PC-3 (cell line): ENCODE measurements around the gene ACP6. TPM values are rescaled to one million over a fixed set of nuclear protein-coding genes. Genes with fewer than 3 reads are reported as not detected.

Experiments
- ATAC-seq: fragments of 200-7000 bp; cut with Tn5 transposase; 2 replicates; pipeline ENCODE4 v1.9.1; 2020; ENCODE audit warnings: mild to moderate bottlenecking, moderate library complexity
- BruUV-seq: library from RNA; stranded (reverse); fragments of 400-500 nt; replicated peaks from 2 replicates; lab custom pipeline; 2021; lab: Mats Ljungman, UMichigan
- CTCF ChIA-PET: fragments of 300-600 bp; sonication (Branson Sonifier 250); formaldehyde crosslinking; loops from one replicate; lab custom pipeline; 2022; ENCODE audit warnings: antibody characterized with exemption; lab: Charles Lee
- POLR2A ChIA-PET: fragments of 300-600 bp; sonication (Branson Sonifier 250); formaldehyde crosslinking; loops from one replicate; lab custom pipeline; 2022; ENCODE audit warnings: antibody characterized with exemption; ENCODE audit not compliant: unreplicated experiment; lab: Charles Lee
- DNase-seq: peaks from one replicate; pipeline ENCODE4 v3.0.0-alpha.2; 2015
- H2AFZ ChIP-seq: fragments of 300-600 bp; sonication (generic); 2 replicates; pipeline ENCODE4 v1.6.0; 2016; ENCODE audit warnings: antibody characterized with exemption, low read length
- H3F3A ChIP-seq: fragments of 300-600 bp; sonication (generic); one replicate; pipeline ENCODE4 v1.6.0; 2017; ENCODE audit warnings: antibody characterized with exemption, low read length, control low read depth, mild to moderate bottlenecking; ENCODE audit not compliant: unreplicated experiment
- H3K27ac ChIP-seq: fragments of 300-600 bp; sonication (generic); 2 replicates; pipeline ENCODE4 v1.5.1; 2016; ENCODE audit warnings: mild to moderate bottlenecking, low read length
- H3K27me3 ChIP-seq: fragments of 300-600 bp; sonication (generic); 2 replicates; pipeline ENCODE4 v1.6.1; 2016; ENCODE audit warnings: low read length, mixed read lengths
- H3K36me3 ChIP-seq: fragments of 300-600 bp; sonication (generic); 2 replicates; pipeline ENCODE4 v1.6.1; 2016; ENCODE audit warnings: low read depth, mixed run types, low read length, mixed read lengths
- H3K4me1 ChIP-seq: fragments of 300-600 bp; sonication (generic); 2 replicates; pipeline ENCODE4 v1.5.1; 2016; ENCODE audit warnings: low read length; ENCODE audit not compliant: insufficient read depth
- H3K4me2 ChIP-seq: fragments of 300-600 bp; sonication (generic); 2 replicates; pipeline ENCODE4 v1.6.0; 2016; ENCODE audit warnings: low read length
- H3K4me3 ChIP-seq: fragments of 300-600 bp; sonication (generic); 2 replicates; pipeline ENCODE4 v1.5.1; 2016; ENCODE audit warnings: mild to moderate bottlenecking, low read length, mixed read lengths
- H3K79me2 ChIP-seq: fragments of 300-600 bp; sonication (generic); 2 replicates; pipeline ENCODE4 v1.6.1; 2017; ENCODE audit warnings: low read length, mixed read lengths
- H3K9ac ChIP-seq: fragments of 300-600 bp; sonication (generic); 2 replicates; pipeline ENCODE4 v1.6.0; 2016; ENCODE audit warnings: mild to moderate bottlenecking, low read length
- H3K9me2 ChIP-seq: fragments of 300-600 bp; sonication (generic); replicated peaks from 2 replicates; pipeline ENCODE4 v1.6.1; 2016; ENCODE audit warnings: mixed run types, low read length, mixed read lengths
- H3K9me3 ChIP-seq: fragments of 300-600 bp; sonication (generic); 2 replicates; pipeline ENCODE4 v1.6.1; 2016; ENCODE audit warnings: low read length, mixed read lengths
- H4K20me1 ChIP-seq: fragments of 300-600 bp; sonication (generic); 2 replicates; pipeline ENCODE4 v1.6.1; 2016; ENCODE audit warnings: low read length, mixed read lengths
- CTCF ChIP-seq: fragments of 300-600 bp; sonication (generic); conservative IDR thresholded peaks from 2 replicates; pipeline ENCODE4 v1.5.1; 2017; ENCODE audit warnings: antibody characterized with exemption, low read depth, mild to moderate bottlenecking, low read length
- EZH2 ChIP-seq: fragments of 300-600 bp; sonication (generic); IDR thresholded peaks from one replicate; pipeline ENCODE4 v1.6.1; 2017; ENCODE audit warnings: antibody characterized with exemption, mild to moderate bottlenecking, low read length; ENCODE audit not compliant: unreplicated experiment
- EZH2phosphoT487 ChIP-seq: fragments of 300-600 bp; sonication (generic); IDR thresholded peaks from 2 replicates; pipeline ENCODE4 v1.6.1; 2018; ENCODE audit warnings: mild to moderate bottlenecking, antibody characterized with exemption, low read length, borderline replicate concordance
- intact Hi-C: fragments of 100-400 bp; cut with micrococcal nuclease; formaldehyde crosslinking; loops from 2 replicates; pipeline ENCODE4 v1.9.0; 2023
- total RNA-seq: library from RNA; depleted of rRNA; stranded (reverse); fragments of >200 nt; gene quantifications from 2 replicates; pipeline ENCODE4 v1.2.3, GENCODE V29; 2014

ACP6 gene
- total RNA-seq, 1 experiment from 2014 or later = 51.2 TPM

- intact Hi-C loops = no loop called here
- no peak for ATAC-seq
Measured at GRCh38 chr1:147647796-147648633, 22.3 kb downstream of the ACP6 start.

GRCh38 chr1:147643974-147644373, 26.4 kb downstream of the ACP6 start:
- no peaks in the 10 kb centered on the region for H3K79me2 ChIP-seq
- no peaks in the 10 kb centered on the region for H3K9me3 ChIP-seq
- H3K4me2 ChIP-seq = no peak overlapping the region
- H3K9ac ChIP-seq = no peak overlapping the region
- DNase-seq (no peak), ATAC-seq (no peak)
- H3K4me3 ChIP-seq = no peak overlapping the region
- no TSS peak for BruUV-seq
- H3K4me1 ChIP-seq = peaks cover 15% of the 10 kb centered on the region; the same call in 1 of the 2 replicates
- no peaks in the 10 kb centered on the region for H4K20me1 ChIP-seq
- intact Hi-C loops = loop anchor here (2.0 kb wide), 1 partner anchor 33 kb away; no protein-coding TSS in a partner anchor
- no peak overlapping the region for H3K27ac ChIP-seq
- peaks cover 34% of the 10 kb centered on the region for H3K36me3 ChIP-seq
- H2AFZ ChIP-seq = no peak overlapping the region
- no peaks in the 10 kb centered on the region for H3K27me3 ChIP-seq
- TF ChIP-seq EZH2 = no peak
- no peak for TF ChIP-seq CTCF
- no peak for TF ChIP-seq EZH2phosphoT487
- no peaks in the 10 kb centered on the region for H3K9me2 ChIP-seq
- no peaks in the 10 kb centered on the region for H3F3A ChIP-seq
- ChIA-PET POLR2A (no interaction called here), CTCF (no interaction called here)

More at GRCh38 chr1:147647796-147648633, 22.3 kb downstream of the ACP6 start:
- no peak overlapping the region for H2AFZ ChIP-seq
- no peaks in the 10 kb centered on the region for H3K9me2 ChIP-seq
- no peaks in the 10 kb centered on the region for H3K9me3 ChIP-seq
- no peak overlapping the region for H3K9ac ChIP-seq
- no peak for TF ChIP-seq CTCF
- TF ChIP-seq EZH2phosphoT487 = no peak
- peaks cover 61% of the 10 kb centered on the region for H3K36me3 ChIP-seq
- CTCF ChIA-PET = no interaction called here
- no TSS peak for BruUV-seq
- no peaks in the 10 kb centered on the region for H3K27me3 ChIP-seq
- no peak overlapping the region for H3K27ac ChIP-seq
- H3K4me2 ChIP-seq = no peak overlapping the region
- POLR2A ChIA-PET = no interaction called here
- H3F3A ChIP-seq = no peaks in the 10 kb centered on the region
- no peak for DNase-seq
- H3K79me2 ChIP-seq = no peaks in the 10 kb centered on the region
- no peaks in the 10 kb centered on the region for H3K4me1 ChIP-seq
- no peak overlapping the region for H3K4me3 ChIP-seq
- H4K20me1 ChIP-seq = no peaks in the 10 kb centered on the region
